ELR (cell line): Measurements from ENCODE around the gene ADAMTSL5.
A peak's percentile ranks its signal among the peaks of the same experiment; 100 is the strongest.
"Not testable (repeated sequence)": the region's sequence is repeated elsewhere in the genome, so short reads cannot be mapped to it uniquely, and the experiment has no call there.

ENCODE experiments used
- DNase-seq: peaks from one replicate; pipeline ENCODE4 v3.0.0-alpha.2; 2015; ENCODE audit warnings: low read depth

ADAMTSL5 gene

GRCh38 chr19:1530856-1531255 lies 18.0 kb upstream of the ADAMTSL5 start:
- DNase-seq, result not testable (repeated sequence)

GRCh38 chr19:1529430-1529816 lies 16.6 kb upstream of the ADAMTSL5 start:
- DNase-seq, result no peak

- no peak for DNase-seq
These were observed 16.0 kb upstream of the ADAMTSL5 start for GRCh38 chr19:1528596-1529429.

GRCh38 chr19:1527650-1528309 lies 15.0 kb upstream of the ADAMTSL5 start:
- no peak for DNase-seq

GRCh38 chr19:1526979-1527649 lies 14.3 kb upstream of the ADAMTSL5 start:
- DNase-seq, result no peak

GRCh38 chr19:1526066-1526778 lies 13.4 kb upstream of the ADAMTSL5 start:
- no peak for DNase-seq

GRCh38 chr19:1525343-1525742 lies 12.5 kb upstream of the ADAMTSL5 start:
- no peak for DNase-seq

GRCh38 chr19:1524972-1525325 lies 12.1 kb upstream of the ADAMTSL5 start:
- DNase-seq, result no peak

- DNase-seq, result no peak
These were observed 11.6 kb upstream of the ADAMTSL5 start for GRCh38 chr19:1524287-1524971.

- no peak for DNase-seq
These were observed 10.8 kb upstream of the ADAMTSL5 start, which contains the start of gene PLK5 for GRCh38 chr19:1523412-1524286. PLK5 (plus strand) TSS chr19:1524077; CDS start chr19:1526997, 2,920 bp downstream.

- no peak for DNase-seq
These were observed 10.0 kb upstream of the ADAMTSL5 start for GRCh38 chr19:1522838-1523237.

GRCh38 chr19:1522061-1522460 lies 9.2 kb upstream of the ADAMTSL5 start:
- DNase-seq, result no peak

- DNase-seq, result no peak
These were observed 8.8 kb upstream of the ADAMTSL5 start for GRCh38 chr19:1521636-1522035.

- DNase-seq, result no peak
These were observed 7.5 kb upstream of the ADAMTSL5 start for GRCh38 chr19:1520203-1520780.

- not testable (repeated sequence) for DNase-seq
These were observed 7.0 kb upstream of the ADAMTSL5 start for GRCh38 chr19:1519802-1520201.

GRCh38 chr19:1518471-1518870 lies 5.7 kb upstream of the ADAMTSL5 start:
- no peak for DNase-seq

GRCh38 chr19:1516395-1516753 lies 3.6 kb upstream of the ADAMTSL5 start:
- peak; percentile 27 for DNase-seq

GRCh38 chr19:1514986-1515721 lies 2.3 kb upstream of the ADAMTSL5 start:
- DNase-seq, result no peak

- no peak for DNase-seq
These were observed 1.5 kb upstream of the ADAMTSL5 start for GRCh38 chr19:1514295-1514661.
